Body of pancreas (tissue), 4 donors: ENCODE results near the gene AGXT2.

Experiments used
- CTCF ChIP-seq, 7 experiments: fragments of 450-650 bp in 4 of 7; fragments of 200-600 bp in 3 of 7; sonication (generic) in 3 of 7; IDR thresholded peaks; one replicate each; pipeline ENCODE4 v1.5.1; 2016 to 2019; ENCODE audit warnings: antibody characterized with exemption in 7 of 7
- POLR2A ChIP-seq, 3 donors: fragments of 450-650 bp; IDR thresholded peaks; one replicate each; pipeline ENCODE4 v1.6.1; 2016; ENCODE audit warnings: antibody characterized with exemption in 3 of 3, mild to moderate bottlenecking in 2 of 3

- TF ChIP-seq CTCF (IDR thresholded peaks at IDR 0.05) (no peak), POLR2A (IDR thresholded peaks at IDR 0.05) (no peak)
These were observed 21.4 kb downstream of the AGXT2 start for GRCh38 chr5:35026280-35026840.
